Measurements from ENCODE around the gene SPEN.

GRCh38 chr1:15957221-15958095 lies 110.0 kb downstream of the SPEN start:
- peak; percentile 25; the same call in 1 of the 2 replicates for TF ChIP-seq CTCF (IDR thresholded peaks at IDR 0.05)
- no peak for TF ChIP-seq ZFX (IDR thresholded peaks at IDR 0.05; ENCODE audit: borderline replicate concordance)

Data from 22Rv1 (cell line).